ENCODE results near the gene CNGB1.

Gene CNGB1

DNA sequence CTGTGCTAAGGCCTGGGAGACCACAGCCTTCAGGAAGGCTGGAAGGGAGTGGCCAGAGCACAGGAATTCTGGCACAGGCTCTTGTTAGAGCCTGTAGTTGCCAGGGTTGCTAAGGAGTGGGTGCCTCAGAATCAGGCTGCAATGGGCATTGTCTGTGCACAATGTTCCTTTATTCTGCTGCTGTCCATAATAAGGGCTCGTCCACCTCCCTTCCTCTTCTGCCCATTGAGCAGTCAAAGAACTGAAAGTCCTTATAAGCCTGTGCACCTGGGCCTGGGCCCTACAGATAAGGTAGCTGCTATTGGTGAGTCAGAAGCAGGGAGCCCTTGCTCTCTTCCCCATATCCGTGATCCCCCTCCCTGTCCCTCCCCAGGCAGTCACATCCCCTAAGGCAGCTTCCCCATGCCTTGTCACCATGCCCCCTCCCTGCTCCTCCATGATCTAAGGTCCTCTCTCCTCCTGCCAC, 5.4 kb upstream of the CNGB1 start:
- DNase-seq (ENCODE audit: low read depth, low spot score) = peak; percentile 76

DNA sequence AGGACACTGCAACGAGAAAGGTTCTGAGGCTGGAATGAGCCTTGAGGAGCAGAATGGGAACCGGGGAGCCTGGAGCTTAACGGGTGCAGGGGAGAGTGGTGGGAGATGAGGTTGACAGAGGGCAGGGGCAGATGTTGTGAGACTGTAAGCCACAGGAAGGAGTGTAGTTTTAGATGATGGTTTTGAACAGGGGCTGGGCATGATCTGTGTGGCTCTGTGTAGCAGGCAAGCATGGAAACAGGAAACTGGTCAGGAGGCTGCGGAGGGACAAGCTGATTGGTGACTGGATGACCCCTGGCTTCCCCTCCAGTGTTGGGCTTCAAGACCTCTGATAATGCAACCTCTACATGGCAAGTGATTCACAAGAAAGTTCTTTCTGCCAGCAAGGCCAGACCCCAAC, 1.4 kb upstream of the CNGB1 start:
- DNase-seq (ENCODE audit: low read depth, low spot score) = no peak

DNA sequence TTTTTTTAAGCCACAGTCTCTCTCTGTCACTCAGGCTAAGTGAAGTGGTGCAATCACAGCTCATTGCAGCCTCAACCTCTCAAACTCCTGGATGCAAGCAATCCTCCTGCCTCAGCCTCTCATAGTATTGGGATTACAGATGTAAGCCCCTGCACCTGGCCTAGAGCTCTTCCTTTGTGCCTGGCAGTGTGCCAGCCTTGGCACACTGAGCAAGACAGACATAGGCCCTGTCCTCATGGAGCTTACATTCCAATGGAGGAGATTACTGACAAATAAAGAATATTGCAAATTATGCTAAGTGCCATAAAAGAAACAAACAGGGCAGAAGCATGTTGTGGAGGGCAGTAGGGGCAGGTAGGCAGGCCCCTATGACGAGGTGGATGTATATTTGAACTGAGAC, 920 bp upstream of the CNGB1 start:
- no peak for DNase-seq (ENCODE audit: low read depth, low spot score)

- DNase-seq (ENCODE audit: low read depth, low spot score) = no peak
Observed at GRCh38 chr16:57970319-57970718, 609 bp downstream of the CNGB1 start.

- no peak for DNase-seq (ENCODE audit: low read depth, low spot score)
Observed at GRCh38 chr16:57969451-57970123, 1.3 kb downstream of the CNGB1 start.

DNA sequence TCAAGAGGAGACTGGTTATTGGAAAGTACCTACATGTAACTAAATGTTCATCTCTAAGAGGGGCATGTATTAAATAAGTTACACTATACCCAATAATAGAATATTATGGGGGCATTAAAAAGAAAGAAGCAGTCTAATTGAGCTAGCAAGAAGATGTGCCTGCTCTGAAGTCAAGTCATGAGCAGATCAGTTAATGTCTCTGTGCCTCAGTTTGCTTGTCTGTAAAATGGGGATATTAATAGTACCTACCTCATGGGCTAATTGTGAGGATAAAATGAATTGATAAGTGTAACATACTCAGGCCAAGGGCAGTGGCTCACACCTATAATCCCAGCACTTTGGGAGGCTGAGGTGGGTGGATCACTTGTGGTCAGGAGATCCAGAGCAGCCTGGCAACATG, 3.0 kb downstream of the CNGB1 start:
- no peak for DNase-seq (ENCODE audit: low read depth, low spot score)

- DNase-seq (ENCODE audit: low read depth, low spot score) = no peak
Observed at GRCh38 chr16:57966986-57967385, 3.9 kb downstream of the CNGB1 start.

GRCh38 chr16:57966204-57966771, 4.6 kb downstream of the CNGB1 start:
- peak; percentile 65 for DNase-seq (ENCODE audit: low read depth, low spot score)

DNA sequence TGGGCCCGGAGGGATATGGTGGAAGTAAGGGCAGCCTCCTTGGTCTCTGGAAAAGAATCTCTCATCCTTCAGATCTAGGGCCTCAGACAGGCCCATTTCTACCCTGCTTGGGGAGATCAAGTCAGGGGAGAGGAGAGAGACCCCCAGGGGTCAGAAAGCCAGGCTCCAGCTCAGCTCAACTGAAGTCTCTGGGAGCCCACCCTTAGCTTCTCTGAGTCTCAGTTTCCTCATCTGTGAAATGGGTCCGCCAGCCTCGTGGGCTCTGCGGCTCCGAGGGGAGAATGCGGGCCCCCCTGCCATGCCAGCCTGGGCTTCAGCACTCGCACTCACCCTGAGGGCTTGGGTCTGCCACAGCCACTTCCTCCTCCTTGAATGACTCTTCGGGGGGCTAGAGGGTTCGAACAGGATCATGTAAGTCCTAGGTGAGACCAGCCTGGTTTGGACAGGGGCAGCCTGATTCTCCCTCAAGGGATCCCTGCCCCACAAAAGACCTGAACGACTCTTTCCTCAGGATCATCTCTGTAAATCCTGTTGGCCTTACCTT, 6.7 kb downstream of the CNGB1 start:
- DNase-seq (ENCODE audit: low read depth, low spot score) = no peak

GRCh38 chr16:57962756-57963155, 8.2 kb downstream of the CNGB1 start:
- no peak for DNase-seq (ENCODE audit: low read depth, low spot score)

DNA sequence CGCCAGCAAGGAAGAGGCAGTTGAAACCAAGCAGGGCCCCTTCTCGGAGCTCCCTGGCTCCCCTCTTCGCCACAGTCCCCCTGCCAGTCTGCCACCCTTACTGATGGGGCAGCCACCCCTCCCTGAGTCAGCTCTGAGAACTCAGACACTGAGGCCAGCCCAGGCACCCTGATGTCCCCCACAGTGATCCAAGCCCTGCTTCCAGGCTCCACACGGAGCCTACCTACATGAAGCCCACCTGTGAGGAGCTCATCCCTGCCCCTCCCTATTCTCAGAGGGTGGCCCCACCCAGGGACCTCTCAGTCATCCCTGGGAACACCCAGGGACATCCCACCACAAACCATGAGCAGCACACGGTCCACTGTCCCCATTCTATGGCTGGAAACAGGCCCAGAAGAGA, 8.9 kb downstream of the CNGB1 start:
- no peak for DNase-seq (ENCODE audit: low read depth, low spot score)

GRCh38 chr16:57961538-57961937, 9.4 kb downstream of the CNGB1 start:
- no peak for DNase-seq (ENCODE audit: low read depth, low spot score)

- no peak for DNase-seq (ENCODE audit: low read depth, low spot score)
Observed at GRCh38 chr16:57960826-57961472, 10.0 kb downstream of the CNGB1 start.

GRCh38 chr16:57960310-57960709, 10.6 kb downstream of the CNGB1 start:
- DNase-seq (ENCODE audit: low read depth, low spot score) = no peak

- no peak for DNase-seq (ENCODE audit: low read depth, low spot score)
Observed at GRCh38 chr16:57959804-57960203, 11.1 kb downstream of the CNGB1 start.

- DNase-seq (ENCODE audit: low read depth, low spot score) = no peak
Observed at GRCh38 chr16:57959121-57959520, 11.8 kb downstream of the CNGB1 start.

DNA sequence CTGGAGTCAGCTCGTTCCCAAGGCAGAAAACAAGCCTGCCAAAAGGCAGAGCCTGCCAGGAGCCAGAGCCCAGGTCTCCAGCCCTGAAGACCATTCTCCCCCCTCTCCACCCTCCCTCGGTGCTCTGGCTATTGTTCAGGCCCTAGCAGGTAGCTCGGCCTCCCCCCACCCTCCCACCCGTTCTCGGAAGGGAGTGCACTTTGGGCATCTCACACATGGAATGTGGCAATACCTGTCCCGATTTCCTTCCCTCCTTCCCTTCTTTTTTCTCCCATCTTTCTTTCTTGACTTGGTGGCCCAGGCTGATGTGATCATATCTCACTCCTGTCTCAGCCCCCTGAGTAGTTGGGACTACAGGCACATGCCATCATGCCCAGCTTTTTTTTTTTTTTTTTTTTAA, 12.4 kb downstream of the CNGB1 start:
- DNase-seq (ENCODE audit: low read depth, low spot score) = no peak

- DNase-seq (ENCODE audit: low read depth, low spot score) = no peak
Observed at GRCh38 chr16:57957673-57958392, 13.1 kb downstream of the CNGB1 start.

GRCh38 chr16:57956924-57957672, 13.8 kb downstream of the CNGB1 start:
- no peak for DNase-seq (ENCODE audit: low read depth, low spot score)

GRCh38 chr16:57956270-57956808, 14.6 kb downstream of the CNGB1 start:
- no peak for DNase-seq (ENCODE audit: low read depth, low spot score)

- DNase-seq (ENCODE audit: low read depth, low spot score) = peak; percentile 53
Observed at GRCh38 chr16:57955572-57956188, 15.2 kb downstream of the CNGB1 start.
